Measurements from ENCODE around the gene AK9.

DNA sequence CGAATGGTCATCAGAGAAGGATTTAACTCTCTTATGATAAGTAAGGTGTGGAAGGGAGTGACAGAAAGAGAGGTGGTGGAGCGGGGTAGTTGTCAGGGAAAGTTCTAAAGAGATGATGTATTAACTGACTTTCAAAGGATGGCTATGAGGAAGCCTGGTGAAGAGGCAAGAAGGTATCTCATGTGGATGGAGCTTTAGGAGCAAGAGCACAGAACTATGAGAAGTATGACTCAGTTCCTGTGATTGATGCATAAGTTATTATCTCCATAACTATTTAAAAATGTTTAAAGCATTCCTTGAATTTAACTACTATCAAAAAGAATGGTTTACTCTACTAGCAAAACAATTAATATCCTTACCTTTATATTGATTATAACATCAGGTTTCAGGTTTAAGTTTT lies 28.8 kb downstream of the AK9 start:
- TF ChIP-seq, protein P1, sequence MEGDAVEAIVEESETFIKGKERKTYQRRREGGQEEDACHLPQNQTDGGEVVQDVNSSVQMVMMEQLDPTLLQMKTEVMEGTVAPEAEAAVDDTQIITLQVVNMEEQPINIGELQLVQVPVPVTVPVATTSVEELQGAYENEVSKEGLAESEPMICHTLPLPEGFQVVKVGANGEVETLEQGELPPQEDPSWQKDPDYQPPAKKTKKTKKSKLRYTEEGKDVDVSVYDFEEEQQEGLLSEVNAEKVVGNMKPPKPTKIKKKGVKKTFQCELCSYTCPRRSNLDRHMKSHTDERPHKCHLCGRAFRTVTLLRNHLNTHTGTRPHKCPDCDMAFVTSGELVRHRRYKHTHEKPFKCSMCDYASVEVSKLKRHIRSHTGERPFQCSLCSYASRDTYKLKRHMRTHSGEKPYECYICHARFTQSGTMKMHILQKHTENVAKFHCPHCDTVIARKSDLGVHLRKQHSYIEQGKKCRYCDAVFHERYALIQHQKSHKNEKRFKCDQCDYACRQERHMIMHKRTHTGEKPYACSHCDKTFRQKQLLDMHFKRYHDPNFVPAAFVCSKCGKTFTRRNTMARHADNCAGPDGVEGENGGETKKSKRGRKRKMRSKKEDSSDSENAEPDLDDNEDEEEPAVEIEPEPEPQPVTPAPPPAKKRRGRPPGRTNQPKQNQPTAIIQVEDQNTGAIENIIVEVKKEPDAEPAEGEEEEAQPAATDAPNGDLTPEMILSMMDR (IDR thresholded peaks at IDR 0.05) = no peak
- TF ChIP-seq POLR2A (IDR thresholded peaks at IDR 0.05) = no peak
